Gastroesophageal sphincter (tissue), 2 donors: Measurements from ENCODE around the gene PANX2.

Experiments
- EP300 ChIP-seq: sonication (generic); formaldehyde crosslinking; IDR thresholded peaks from one replicate; pipeline ENCODE4 v1.6.1; 2017; ENCODE audit warnings: antibody characterized with exemption, mild to moderate bottlenecking
- POLR2A ChIP-seq, 2 donors: fragments of 450-650 bp; IDR thresholded peaks; one replicate each; pipeline ENCODE4 v1.6.1; 2017; ENCODE audit warnings: antibody characterized with exemption in 2 of 2, mild to moderate bottlenecking in 2 of 2, moderate library complexity in 1 of 2

GRCh38 chr22:50144005-50144614 lies 26.4 kb upstream of the PANX2 start:
- TF ChIP-seq POLR2A (IDR thresholded peaks at IDR 0.05) (no peak), EP300 (no peak)
